Heart right ventricle (tissue), 16 donors: ENCODE results near the gene HEATR3. TPM values are rescaled to one million over a fixed set of nuclear protein-coding genes. Genes with fewer than 3 reads are reported as not detected.

Experiments used
- ATAC-seq, 8 donors: fragments of 200-7000 bp; cut with Tn5 transposase; one replicate each; pipeline ENCODE4 v1.9.1; 2020; ENCODE audit warnings: mild to moderate bottlenecking in 8 of 8, moderate library complexity in 8 of 8, moderate number of reproducible peaks in 1 of 8
- DNase-seq, 2 donors: peaks; one replicate each; pipeline ENCODE4 v3.0.0-alpha.2; 2020
- H3K27ac ChIP-seq, 10 donors: fragments of 200-600 bp; sonication (generic) in 2 of 10; one replicate each; pipeline versions ENCODE4 v1.5.0 to v1.8.0; 2020 to 2022; ENCODE audit warnings: mild to moderate bottlenecking in 3 of 10
- H3K27me3 ChIP-seq, 7 donors: fragments of 200-600 bp; one replicate each; pipeline ENCODE4 v1.8.0; 2021 to 2022; ENCODE audit warnings: mild to moderate bottlenecking in 2 of 7
- H3K36me3 ChIP-seq, 9 donors: fragments of 200-600 bp; sonication (generic) in 1 of 9; one replicate each; pipeline versions ENCODE4 v1.5.0 to v1.8.0; 2020 to 2022; ENCODE audit warnings: mild to moderate bottlenecking in 2 of 9
- H3K4me1 ChIP-seq, 9 donors: fragments of 200-600 bp; sonication (generic) in 1 of 9; one replicate each; pipeline versions ENCODE4 v1.5.0 to v1.8.0; 2020 to 2022; ENCODE audit warnings: mild to moderate bottlenecking in 4 of 9
- H3K4me3 ChIP-seq, 10 donors: fragments of 200-600 bp; sonication (generic) in 2 of 10; one replicate each; pipeline versions ENCODE4 v1.5.0 to v1.8.0; 2020 to 2022; ENCODE audit warnings: mild to moderate bottlenecking in 7 of 10, moderate library complexity in 2 of 10
- H3K9me3 ChIP-seq, 11 donors: fragments of 200-600 bp in 10 of 11; sonication (generic) in 2 of 11; one replicate each; pipeline versions ENCODE4 v1.5.0 to v1.8.0; 2013 to 2022; ENCODE audit warnings: mild to moderate bottlenecking in 2 of 11, control low read depth in 1 of 11, moderate library complexity in 1 of 11
- CTCF ChIP-seq, 9 donors: fragments of 200-600 bp; sonication (generic) in 2 of 9; IDR thresholded peaks; one replicate each; pipeline versions ENCODE4 v1.5.0 to v1.8.0; 2021 to 2022; ENCODE audit warnings: antibody characterized with exemption in 9 of 9, mild to moderate bottlenecking in 5 of 9, moderate library complexity in 1 of 9
- WGBS, 2 donors: extraction: QIAGEN DNeasy Blood & Tissue Kit; methylation state at CpG; one replicate each; pipeline ENCODE4 v1.1.7; 2013; ENCODE audit warnings: inconsistent platforms in 1 of 2; 5-methylcytosine and 5-hydroxymethylcytosine counted together
- intact Hi-C, 10 donors: fragments of 100-400 bp; cut with DNase I; formaldehyde crosslinking; loops; one replicate each; pipeline versions ENCODE4 v1.11.1 to v1.14.2; 2022
- polyA plus RNA-seq, 2 donors: library from polyadenylated mRNA; stranded (reverse); fragments of 200-250 nt; gene quantifications; one replicate each; pipeline ENCODE4 v1.2.3, GENCODE V29; 2013
- total RNA-seq, 10 donors: library from RNA; stranded (reverse); fragmentation: NEBNext Ultra II Directional in 3 of 10; extraction: Animal tissue kit (Norgen Biotek cat#: 25700) in 3 of 10; gene quantifications; one replicate each; pipeline versions ENCODE4 v1.2.1 to v1.2.4, GENCODE V29; 2021 to 2023
- donor health status: Arrhythmogenic right ventricular cardiomyopathy.
- donor health status: ischemic (EF 13 %, LVEDD 7.1; RV severe dilation, severe dysfunction).
- donor health status: healthy with polysubstance abuse.
- donor health status: DM: no; HTN: yes; CAD: no.
- donor health status: DM: no; HTN: no; CAD: no.
- donor health status: ischemic (EF 25% LVEDD 6.9; RV normal size, moderate dysfunction).
- donor health status: ischemic (EF 25% LVEDD 5.7; RV mildly dilated, moderate dysfunction).
- donor health status: healthy.
- donor health status: DM: yes; HTN: yes; CAD: no.
- donor health status: Ischemic cardiomyopathy.
- donor health status: ischemic (EF 35%, LVEDD 5.7; RV mildly dilated, moderate dysfunction).
- donor health status: nonischemic (EF 11% LVEDD 7.7; RV severe dilation, severe dysfunction).
- donor health status: DM: yes; HTN: yes; CAD: no.
- donor health status: PGD.
- donor health status: ischemic (EF 29% LVEDD 5.4; RV normal size, mild dysfunction).
- donor health status: nonischemic (EF 23%, LVEDD 6.1; RV moderate dilation, normal function).

HEATR3 gene
- total and polyA plus RNA-seq, 12 donors, result 3.8 to 15.8 (median 10.3) TPM

GRCh38 chr16:50027829-50028228 lies 37.9 kb upstream of the HEATR3 start:
- Histone ChIP-seq H3K27me3 (no peaks in the 10 kb centered on the region), H3K27ac (no peak overlapping the region), H3K4me3 (no peak overlapping the region), H3K36me3 (peaks cover 0 to 56% (median 11%) of the 10 kb centered on the region in 9 donors), H3K4me1 (peaks cover 0 to 31% (median 17%) of the 10 kb centered on the region in 9 donors), H3K9me3 (no peaks in the 10 kb centered on the region)
- 98% methylated on average over 5 of the region's 5 CpGs for WGBS, 2 donors
- TF ChIP-seq CTCF (IDR thresholded peaks at IDR 0.05), result no peak
- intact Hi-C loops, result loop anchor here in 6 of 10 donors (2.0 to 10.0 kb wide), 11 partner anchors 39 to 777 kb away; partner anchors contain the start of genes BRD7 (in 2 of the 6), HEATR3 (in 2 of the 6) and TENT4B (in 1 of the 6)
- no peak for DNase-seq
- no peak for ATAC-seq

GRCh38 chr16:50035468-50035992 lies 30.2 kb upstream of the HEATR3 start:
- no peak for TF ChIP-seq CTCF (IDR thresholded peaks at IDR 0.05)
- H3K27me3 ChIP-seq, result no peaks in the 10 kb centered on the region
- DNase-seq (no peak), ATAC-seq (no peak)
- no peak overlapping the region for H3K4me3 ChIP-seq
- no peaks in the 10 kb centered on the region for H3K9me3 ChIP-seq
- H3K4me1 ChIP-seq, result peaks cover 0 to 37% (median 0%) of the 10 kb centered on the region in 9 donors
- intact Hi-C loops, result no loop called here
- H3K36me3 ChIP-seq, result peaks cover 0 to 82% (median 38%) of the 10 kb centered on the region in 9 donors
- H3K27ac ChIP-seq, result no peak overlapping the region
- WGBS, 2 donors, result 87 to 89% methylated on average over 3 of the region's 3 CpGs

- H3K36me3 ChIP-seq, result peaks cover 0 to 73% (median 34%) of the 10 kb centered on the region in 9 donors
- no peak for ATAC-seq
- intact Hi-C loops, result no loop called here
These were observed 29.3 kb upstream of the HEATR3 start for GRCh38 chr16:50036426-50036825.

GRCh38 chr16:50037662-50038220 lies 28.0 kb upstream of the HEATR3 start:
- no peak for TF ChIP-seq CTCF (IDR thresholded peaks at IDR 0.05)
- H3K4me1 ChIP-seq, result peaks cover 0 to 37% (median 0%) of the 10 kb centered on the region in 9 donors
- DNase-seq (no peak), ATAC-seq (peak in 2 of 8 donors; percentile 24 to 40)
- intact Hi-C loops, result no loop called here
- H3K4me3 ChIP-seq, result no peak overlapping the region
- H3K27me3 ChIP-seq, result no peaks in the 10 kb centered on the region
- peak overlapping the region in 5 of 10 donors; percentile 17 to 83 (median 25) for H3K27ac ChIP-seq
- 58 to 64% methylated on average over 2 of the region's 2 CpGs for WGBS, 2 donors
- H3K9me3 ChIP-seq, result no peaks in the 10 kb centered on the region
- peaks cover 0 to 60% (median 27%) of the 10 kb centered on the region in 9 donors for H3K36me3 ChIP-seq

More at GRCh38 chr16:50036426-50036825, 29.3 kb upstream of the HEATR3 start:
- TF ChIP-seq CTCF (IDR thresholded peaks at IDR 0.05), result no peak
- DNase-seq, result no peak
- H3K27me3 ChIP-seq, result no peaks in the 10 kb centered on the region
- no peak overlapping the region for H3K4me3 ChIP-seq
- H3K9me3 ChIP-seq, result no peaks in the 10 kb centered on the region
- peaks cover 0 to 37% (median 0%) of the 10 kb centered on the region in 9 donors for H3K4me1 ChIP-seq
- WGBS, 2 donors, result 95 to 98% methylated on average over 3 of the region's 3 CpGs
- peak overlapping the region in 1 of 10 donors; percentile 83 for H3K27ac ChIP-seq
